MM.1S (cell line): ENCODE measurements around the gene TRIM8.

ENCODE experiments used
- EZH2 ChIP-seq: fragments of 300-600 bp; sonication (generic); optimal IDR thresholded peaks from 2 replicates; pipeline ENCODE3; 2017; ENCODE audit warnings: low read depth, mild to moderate bottlenecking, antibody characterized with exemption, low read length, mixed read lengths
- EZH2phosphoT487 ChIP-seq: fragments of 300-600 bp; sonication (generic); IDR thresholded peaks from 2 replicates; pipeline ENCODE4 v1.6.1; 2018; ENCODE audit warnings: antibody characterized with exemption, low read length
- TF ChIP-seq, protein P1 (sequence below): fragments of 300-600 bp; sonication (generic); IDR thresholded peaks from 2 replicates; pipeline ENCODE4 v1.5.1; 2016; ENCODE audit warnings: antibody characterized with exemption, low read length, mixed read lengths

DNA sequence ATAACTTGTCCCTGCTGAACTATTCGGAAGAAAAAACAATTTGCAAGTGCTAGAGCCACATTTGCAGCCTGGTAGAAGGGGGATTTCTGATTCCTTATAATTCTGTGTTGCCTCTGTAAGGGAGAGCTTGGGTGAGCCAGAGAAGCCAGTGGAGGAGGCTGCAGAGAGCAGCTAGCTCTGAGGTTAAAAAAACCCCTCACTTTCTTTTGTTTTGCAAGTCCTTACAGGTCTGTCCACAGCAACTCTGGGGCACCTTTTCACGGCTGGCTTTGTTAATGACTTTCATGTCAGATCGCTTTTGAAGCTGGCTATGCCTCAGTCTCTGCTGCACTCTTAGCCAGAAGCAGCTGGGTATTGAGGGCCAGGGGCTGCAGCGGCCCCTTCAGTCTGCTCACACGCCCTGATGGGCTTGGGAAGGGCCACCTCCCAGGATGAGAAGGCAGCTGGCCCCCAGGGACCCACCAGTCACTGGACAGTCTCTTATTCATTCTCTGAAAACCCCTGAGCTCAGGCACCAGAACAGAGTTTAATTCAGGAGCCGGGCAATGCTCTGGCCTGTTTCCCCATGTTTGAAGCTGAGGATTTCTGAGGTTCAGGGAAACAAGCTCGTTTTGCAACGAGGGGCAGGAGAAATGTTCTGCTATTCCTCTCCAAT is 30.9 kb downstream of the TRIM8 start:
- TF ChIP-seq EZH2, result no peak
- TF ChIP-seq, protein P1, sequence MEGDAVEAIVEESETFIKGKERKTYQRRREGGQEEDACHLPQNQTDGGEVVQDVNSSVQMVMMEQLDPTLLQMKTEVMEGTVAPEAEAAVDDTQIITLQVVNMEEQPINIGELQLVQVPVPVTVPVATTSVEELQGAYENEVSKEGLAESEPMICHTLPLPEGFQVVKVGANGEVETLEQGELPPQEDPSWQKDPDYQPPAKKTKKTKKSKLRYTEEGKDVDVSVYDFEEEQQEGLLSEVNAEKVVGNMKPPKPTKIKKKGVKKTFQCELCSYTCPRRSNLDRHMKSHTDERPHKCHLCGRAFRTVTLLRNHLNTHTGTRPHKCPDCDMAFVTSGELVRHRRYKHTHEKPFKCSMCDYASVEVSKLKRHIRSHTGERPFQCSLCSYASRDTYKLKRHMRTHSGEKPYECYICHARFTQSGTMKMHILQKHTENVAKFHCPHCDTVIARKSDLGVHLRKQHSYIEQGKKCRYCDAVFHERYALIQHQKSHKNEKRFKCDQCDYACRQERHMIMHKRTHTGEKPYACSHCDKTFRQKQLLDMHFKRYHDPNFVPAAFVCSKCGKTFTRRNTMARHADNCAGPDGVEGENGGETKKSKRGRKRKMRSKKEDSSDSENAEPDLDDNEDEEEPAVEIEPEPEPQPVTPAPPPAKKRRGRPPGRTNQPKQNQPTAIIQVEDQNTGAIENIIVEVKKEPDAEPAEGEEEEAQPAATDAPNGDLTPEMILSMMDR, result no peak
- no peak for TF ChIP-seq EZH2phosphoT487
